K562 (cell line): Measurements from ENCODE around the gene FGF11. TPM values are rescaled to one million over a fixed set of nuclear protein-coding genes. Genes with fewer than 3 reads are reported as not detected.
A peak's percentile ranks its signal among the peaks of the same experiment; 100 is the strongest.

Experiments
- FOS ChIP-seq: IDR thresholded peaks from 3 replicates; pipeline ENCODE4 v1.6.1; 2011; ENCODE audit not compliant: insufficient read length; ENCODE audit errors: extremely low read depth
- HDGF ChIP-seq: fragments of 450-650 bp; IDR thresholded peaks from 2 replicates; pipeline ENCODE4 v1.6.1; 2016
- JUND ChIP-seq, 2 experiments: IDR thresholded peaks; 2 replicates in 1 of 2; 3 replicates in 1 of 2; pipeline ENCODE4 v1.6.1; 2011; ENCODE audit warnings: borderline replicate concordance in 2 of 2, low read depth in 2 of 2, low read length in 2 of 2, improper control_type of control experiment in 1 of 2, missing biosample characterization in 1 of 2, missing genetic modification characterization in 1 of 2, missing genetic modification reagents in 1 of 2
- KAT8 ChIP-seq: fragments of 450-650 bp; IDR thresholded peaks from 2 replicates; pipeline ENCODE4 v1.6.1; 2016; ENCODE audit warnings: low read depth, mild to moderate bottlenecking
- KDM5B ChIP-seq: fragments of 200-600 bp; sonication (generic); IDR thresholded peaks from 2 replicates; pipeline ENCODE4 v1.6.1; 2012; ENCODE audit warnings: low read depth, mild to moderate bottlenecking, moderate library complexity, low read length, control low read depth, inconsistent platforms; ENCODE audit not compliant: insufficient replicate concordance
- MAZ ChIP-seq, 2 experiments: fragments of 450-650 bp in 1 of 2; sonication (generic) in 1 of 2; formaldehyde crosslinking; IDR thresholded peaks in 1 of 2; conservative IDR thresholded peaks in 1 of 2; 2 replicates each; pipeline versions ENCODE4 v1.4.0 to v1.5.0; 2020; ENCODE audit warnings: mild to moderate bottlenecking in 1 of 2, missing genetic modification reagents in 1 of 2
- MEF2A ChIP-seq: IDR thresholded peaks from 2 replicates; pipeline ENCODE4 v1.6.1; 2011; ENCODE audit warnings: low read depth, mild to moderate bottlenecking, low read length, moderate library complexity; ENCODE audit not compliant: control insufficient read depth
- NFIC ChIP-seq: fragments of 450-650 bp; IDR thresholded peaks from 2 replicates; pipeline ENCODE4 v1.6.1; 2017; ENCODE audit warnings: mild to moderate bottlenecking, inconsistent platforms
- NRF1 ChIP-seq, 2 experiments: fragments of 450-650 bp; IDR thresholded peaks in 1 of 2; conservative IDR thresholded peaks in 1 of 2; 2 replicates each; pipeline ENCODE4 v1.6.1; 2014; ENCODE audit warnings: mild to moderate bottlenecking in 2 of 2
- RBBP5 ChIP-seq: fragments of 200-600 bp; sonication (generic); IDR thresholded peaks from 2 replicates; pipeline ENCODE4 v1.6.1; 2012; ENCODE audit warnings: borderline replicate concordance, mild to moderate bottlenecking, low read length, control low read depth, inconsistent platforms; ENCODE audit not compliant: insufficient read depth, poor library complexity, severe bottlenecking
- SREBF2 ChIP-seq: sonication (generic); formaldehyde crosslinking; IDR thresholded peaks from 2 replicates; pipeline ENCODE4 v1.4.0; 2020; ENCODE audit warnings: mild to moderate bottlenecking, missing genetic modification reagents
- ZNF124 ChIP-seq: sonication (generic); formaldehyde crosslinking; IDR thresholded peaks from 2 replicates; pipeline ENCODE4 v1.8.1; 2022; ENCODE audit warnings: missing genetic modification reagents
- ZNF253 ChIP-seq: fragments of 250-450 bp; sonication (Bioruptor Pico); conservative IDR thresholded peaks from 2 replicates; pipeline ENCODE4 v1.6.1; 2021; ENCODE audit warnings: mild to moderate bottlenecking
- ZNF76 ChIP-seq: fragments of 250-450 bp; sonication (Bioruptor Pico); IDR thresholded peaks from 2 replicates; pipeline ENCODE4 v1.4.0; 2020; ENCODE audit warnings: mild to moderate bottlenecking, moderate library complexity, borderline replicate concordance
- polyA plus RNA-seq, 8 experiments: library from polyadenylated mRNA; depleted of rRNA in 4 of 8; stranded (reverse) in 5 of 8; unstranded in 3 of 8; fragments of >200 nt; fragmentation: Nextera tagmentation in 2 of 8; fragmentation: Illumina TruSeq in 1 of 8; extraction: Ambion mirVana in 2 of 8; extraction: Trizol in 1 of 8; gene quantifications; 2 replicates each; pipeline versions ENCODE4 v1.2.1 to v1.2.3, GENCODE V29; 2011 to 2014; ENCODE audit warnings: inconsistent platforms in 1 of 8, missing spikeins in 1 of 8
- total RNA-seq, 7 experiments: library from RNA; depleted of rRNA in 6 of 7; stranded (reverse); fragments of >200 nt in 6 of 7; fragmentation: Illumina TruSeq in 2 of 7; extraction: Trizol in 2 of 7; gene quantifications; 2 replicates each; pipeline versions ENCODE4 v1.2.1 to v1.2.3, GENCODE V29; 2011 to 2021; ENCODE audit warnings: low replicate concordance in 1 of 7
- TF ChIP-seq, protein P1 (sequence below): sonication (generic); formaldehyde crosslinking; IDR thresholded peaks from 2 replicates; pipeline ENCODE4 v1.9.0; 2022; ENCODE audit warnings: mild to moderate bottlenecking, missing genetic modification reagents

FGF11 gene
- total and polyA plus RNA-seq, 9 of the 15 experiments (the other 6 are each of a cell fraction or from before 2014, with no cell fraction given): 1.2 to 7.5 (median 3.0) TPM

DNA sequence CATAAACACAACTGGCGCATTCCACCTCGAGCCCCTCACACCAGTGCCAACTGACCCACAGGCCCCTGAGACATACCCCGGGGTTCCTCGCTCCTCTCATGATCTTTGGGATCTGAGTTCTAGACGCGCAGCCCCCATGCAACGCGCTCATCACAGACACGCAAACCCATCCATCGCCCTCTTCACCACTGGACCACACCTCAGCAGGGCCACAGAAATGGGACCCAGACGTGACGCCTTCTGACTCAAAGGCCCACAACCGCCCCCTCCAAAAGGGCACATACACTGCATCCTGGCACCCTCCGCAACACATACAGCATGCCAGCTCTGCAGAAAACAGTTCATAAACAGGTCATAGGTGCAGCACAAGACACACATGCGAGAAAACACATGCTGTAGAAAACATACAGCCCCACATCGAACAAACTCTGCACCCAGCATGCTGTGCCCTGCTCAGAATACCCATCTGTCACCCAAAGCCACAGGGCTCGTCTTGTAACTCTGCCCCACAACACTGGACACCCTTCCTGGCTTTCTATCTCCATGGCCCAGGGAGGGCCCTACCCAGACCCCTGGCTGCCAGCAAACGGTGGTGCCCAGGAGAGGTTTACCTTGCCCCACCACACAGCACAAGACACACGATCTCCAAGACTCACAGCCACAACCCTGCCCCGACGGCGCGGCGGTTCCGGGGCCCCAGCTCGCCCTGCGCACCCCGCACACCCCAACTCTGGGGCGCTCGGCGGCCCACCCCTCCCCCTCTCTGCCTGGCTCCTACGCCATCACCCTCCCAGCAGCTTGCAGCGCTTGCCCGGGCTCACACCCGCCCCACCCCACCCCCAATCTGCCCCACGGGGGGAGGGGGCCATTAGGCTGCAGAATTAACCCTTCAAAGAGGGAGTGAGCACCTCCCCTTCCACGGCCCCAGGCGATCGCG is 39.2 kb downstream of the FGF11 start (continued):
- TF ChIP-seq ZNF76 (CRISPR knock-in tag) (no peak), HDGF (peak; percentile 7; the same call in 1 of the 2 replicates), MAZ (CRISPR knock-in tag; conservative IDR thresholded peaks at IDR 0.05 in 1 of 2, IDR thresholded peaks at IDR 0.05 in 1 of 2) (0 out of 4 replicates have a peak, but pooled peaks of 1 of the 2 experiments have one; percentile 13), KDM5B (peak; percentile 13), NRF1 (conservative IDR thresholded peaks at IDR 0.05 in 1 of 2, IDR thresholded peaks at IDR 0.05 in 1 of 2) (peak; percentile 27 to 34; a peak in 1 of 4 replicates), FOS (no peak), NFIC (peak; percentile 20; the same call in 1 of the 2 replicates), SREBF2 (CRISPR knock-in tag) (no peak), MEF2A (no peak), ZNF124 (CRISPR knock-in tag) (no peak), KAT8 (no peak), RBBP5 (peak; percentile 37), JUND (IDR thresholded peaks at IDR 0.05; ENCODE audit: borderline replicate concordance, low read depth, low read length) (no peak), JUND (tag; IDR thresholded peaks at IDR 0.05; ENCODE audit: borderline replicate concordance, low read depth, low read length) (no peak), ZNF253 (CRISPR knock-in tag) (no peak)
- TF ChIP-seq, protein P1, sequence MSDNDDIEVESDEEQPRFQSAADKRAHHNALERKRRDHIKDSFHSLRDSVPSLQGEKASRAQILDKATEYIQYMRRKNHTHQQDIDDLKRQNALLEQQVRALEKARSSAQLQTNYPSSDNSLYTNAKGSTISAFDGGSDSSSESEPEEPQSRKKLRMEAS (CRISPR knock-in tag): no peak
- TF ChIP-seq, all 486 proteins: peak for 11
